Hematopoietic multipotent progenitor cell (in vitro differentiated cells): ENCODE results near the gene AMMECR1. TPM values are rescaled to one million over a fixed set of nuclear protein-coding genes. Genes with fewer than 3 reads are reported as not detected.
"Not testable (repeated sequence)": the region's sequence is repeated elsewhere in the genome, so short reads cannot be mapped to it uniquely, and the experiment has no call there.

Source experiments
- DNase-seq, 3 donors: peaks; one replicate each; pipeline ENCODE4 v3.0.0-alpha.2; 2011 to 2015; ENCODE audit warnings: low read depth in 2 of 3, low spot score in 2 of 3
- total RNA-seq: library from RNA; depleted of rRNA; stranded (reverse); fragments of >200 nt; gene quantifications from one replicate; pipeline ENCODE4 v1.2.3, GENCODE V29; 2012

Gene AMMECR1
- total RNA-seq, 1 donor, result 5.9 TPM

GRCh38 chrX:110173192-110174175, 144.4 kb downstream of the AMMECR1 start:
- DNase-seq, result no peak

GRCh38 chrX:110172215-110172614, 145.7 kb downstream of the AMMECR1 start:
- DNase-seq, result no peak

GRCh38 chrX:110171442-110171841, 146.4 kb downstream of the AMMECR1 start:
- DNase-seq, result no peak

GRCh38 chrX:110170029-110170428, 147.9 kb downstream of the AMMECR1 start:
- no peak for DNase-seq

GRCh38 chrX:110168585-110168984, 149.3 kb downstream of the AMMECR1 start:
- DNase-seq, result no peak

- peak; percentile 25 to 49 (median 32) for DNase-seq
These were observed 149.9 kb downstream of the AMMECR1 start for GRCh38 chrX:110167952-110168451.

GRCh38 chrX:110163488-110163887, 154.4 kb downstream of the AMMECR1 start:
- DNase-seq, result no peak

- no peak for DNase-seq
These were observed 155.0 kb downstream of the AMMECR1 start for GRCh38 chrX:110162867-110163266.

- no peak for DNase-seq
These were observed 155.8 kb downstream of the AMMECR1 start for GRCh38 chrX:110162131-110162530.

GRCh38 chrX:110161361-110161686, 156.6 kb downstream of the AMMECR1 start:
- no peak for DNase-seq

GRCh38 chrX:110159865-110160264, 158.0 kb downstream of the AMMECR1 start:
- no peak for DNase-seq

GRCh38 chrX:110159235-110159634, 158.7 kb downstream of the AMMECR1 start:
- no peak for DNase-seq

GRCh38 chrX:110157444-110157843, 160.4 kb downstream of the AMMECR1 start:
- no peak for DNase-seq

GRCh38 chrX:110156167-110156754, 161.6 kb downstream of the AMMECR1 start:
- DNase-seq, result peak in 1 of 3 donors; percentile 16

GRCh38 chrX:110155759-110156158, 162.1 kb downstream of the AMMECR1 start:
- DNase-seq, result no peak

GRCh38 chrX:110154328-110154727, 163.6 kb downstream of the AMMECR1 start:
- not testable (repeated sequence) for DNase-seq

- no peak for DNase-seq
These were observed 164.0 kb downstream of the AMMECR1 start for GRCh38 chrX:110153896-110154295.

GRCh38 chrX:110153244-110153643, 164.6 kb downstream of the AMMECR1 start:
- DNase-seq, result no peak

- DNase-seq, result peak in 2 of 3 donors; percentile 21 to 66
These were observed 171.4 kb downstream of the AMMECR1 start for GRCh38 chrX:110146521-110146920.

GRCh38 chrX:110145854-110146253, 172.0 kb downstream of the AMMECR1 start:
- peak in 1 of 3 donors; percentile 35 for DNase-seq

GRCh38 chrX:110145311-110145710, 172.6 kb downstream of the AMMECR1 start:
- DNase-seq, result no peak
